Ovary (tissue), 9 donors: ENCODE results near the gene ANKRD60. TPM values are rescaled to one million over a fixed set of nuclear protein-coding genes. Genes with fewer than 3 reads are reported as not detected.

ENCODE experiments used
- DNase-seq, 5 donors: peaks; one replicate each; pipeline ENCODE4 v3.0.0-alpha.2; 2019 to 2020
- H3K27ac ChIP-seq, 2 donors: fragments of 200-600 bp; one replicate each; pipeline versions ENCODE4 v1.5.1 to v1.8.0; 2019 to 2022
- H3K27me3 ChIP-seq: fragments of 200-600 bp; one replicate; pipeline ENCODE4 v1.8.0; 2022
- H3K36me3 ChIP-seq: fragments of 200-600 bp; sonication (generic); one replicate; pipeline ENCODE4 v1.5.1; 2019
- H3K4me1 ChIP-seq: one replicate; pipeline ENCODE4 v1.8.1; 2013; ENCODE audit warnings: mild to moderate bottlenecking, moderate library complexity; ENCODE audit not compliant: insufficient read depth
- H3K4me3 ChIP-seq: fragments of 200-600 bp; sonication (generic); one replicate; pipeline ENCODE4 v1.5.1; 2017
- H3K9me3 ChIP-seq, 2 donors: fragments of 200-600 bp in 1 of 2; sonication (generic) in 1 of 2; one replicate each; pipeline versions ENCODE4 v1.5.1 to v1.8.1; 2013 to 2019; ENCODE audit warnings: mild to moderate bottlenecking in 1 of 2, moderate library complexity in 1 of 2
- CTCF ChIP-seq, 3 donors: fragments of 450-650 bp in 2 of 3; fragments of 200-600 bp in 1 of 3; IDR thresholded peaks; one replicate each; pipeline versions ENCODE4 v1.5.1 to v1.8.0; 2016 to 2022; ENCODE audit warnings: antibody characterized with exemption in 3 of 3, mild to moderate bottlenecking in 1 of 3
- EP300 ChIP-seq: sonication (generic); formaldehyde crosslinking; IDR thresholded peaks from one replicate; pipeline ENCODE4 v1.6.1; 2017; ENCODE audit warnings: antibody characterized with exemption
- POLR2A ChIP-seq: fragments of 450-650 bp; IDR thresholded peaks from one replicate; pipeline ENCODE4 v1.6.1; 2017; ENCODE audit warnings: antibody characterized with exemption, mild to moderate bottlenecking, moderate library complexity
- WGBS, 3 donors: extraction: QIAGEN DNeasy Blood & Tissue Kit in 1 of 3; methylation state at CpG; one replicate each; pipeline versions ENCODE4 v1.1.5 to v1.1.7; 2013 to 2017; 5-methylcytosine and 5-hydroxymethylcytosine counted together
- intact Hi-C, 4 donors: fragments of 100-400 bp; cut with DNase I; formaldehyde crosslinking; loops; one replicate each; pipeline versions ENCODE4 v1.11.0 to v1.15.1; 2022 to 2023
- polyA plus RNA-seq, 2 donors: library from polyadenylated mRNA; stranded (reverse); fragments of 200-250 nt in 1 of 2; fragments of 350-450 nt in 1 of 2; fragmentation: Illumina TruSeq in 1 of 2; extraction: RNeasy Lipid Tissue Mini Kit (QIAGEN cat#74804) in 1 of 2; gene quantifications; one replicate each; pipeline ENCODE4 v1.2.3, GENCODE V29; 2013 to 2014
- total RNA-seq, 7 donors: library from RNA; depleted of rRNA in 2 of 7; stranded (reverse); fragments of >200 nt in 2 of 7; fragmentation: NEBNext Ultra II Directional in 3 of 7; extraction: Animal tissue kit (Norgen Biotek cat#: 25700) in 3 of 7; gene quantifications; one replicate each; pipeline versions ENCODE4 v1.1.0 to v1.2.4, GENCODE V29; 2016 to 2023
- donor health status: DM: no; HTN: no; CAD: no; lungs with moderate emphysema.
- donor health status: DM: no; HTN: no; CAD: no.
- donor health status: Bipolar disorder and iron deficiency.
- donor health status: DM: yes; HTN: yes; CAD: no.
- donor health status: DM: no; HTN: no; CAD: no.
- donor health status: DM: yes; HTN: yes; CAD: no.

The ANKRD60 gene
- total and polyA plus RNA-seq, 9 donors = not detected

DNA sequence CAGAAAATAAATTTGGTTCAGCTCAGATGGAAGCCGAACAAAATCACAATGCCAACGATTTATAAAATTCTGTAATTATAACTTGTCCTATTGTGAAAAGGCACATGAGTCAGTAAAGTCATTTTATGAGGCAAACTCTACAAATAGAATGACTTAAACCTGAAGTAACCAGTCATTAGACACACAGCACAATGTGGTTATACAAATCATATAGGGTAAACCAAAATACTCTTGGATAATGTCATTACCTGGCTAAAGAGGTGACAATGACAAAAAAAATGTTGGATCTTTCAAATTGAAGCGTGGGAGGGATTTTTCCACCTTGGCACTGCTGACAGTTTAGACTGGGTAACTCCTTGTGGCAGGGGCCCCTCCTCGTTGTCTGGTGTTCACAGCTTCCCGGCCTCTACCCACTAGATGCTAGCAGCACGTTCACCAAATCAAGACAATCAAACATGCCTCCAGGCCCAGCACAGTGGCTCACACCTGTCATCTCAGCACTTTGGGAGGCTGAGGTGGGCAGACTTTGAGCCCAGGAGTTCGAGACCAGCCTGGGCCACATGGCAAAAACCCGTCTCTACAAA, 5.0 kb downstream of the ANKRD60 start:
- H3K27ac ChIP-seq = no peak overlapping the region
- TF ChIP-seq POLR2A = no peak
- H3K4me3 ChIP-seq = no peak overlapping the region
- H3K4me1 ChIP-seq = peaks cover 3% of the 10 kb centered on the region
- DNase-seq = no peak
- no peaks in the 10 kb centered on the region for H3K36me3 ChIP-seq
- H3K27me3 ChIP-seq = peaks cover 3% of the 10 kb centered on the region
- intact Hi-C loops = no loop called here
- peaks cover 0 to 5% of the 10 kb centered on the region in 2 donors for H3K9me3 ChIP-seq
- 79 to 86% (median 82%) methylated on average over 8 of the region's 8 CpGs for WGBS, 3 donors

GRCh38 chr20:58222446-58222845, 6.0 kb downstream of the ANKRD60 start:
- H3K27me3 ChIP-seq = peaks cover 3% of the 10 kb centered on the region
- H3K27ac ChIP-seq = no peak overlapping the region
- no peaks in the 10 kb centered on the region for H3K4me1 ChIP-seq
- no peak for DNase-seq
- intact Hi-C loops = no loop called here
- no peak overlapping the region for H3K4me3 ChIP-seq
- TF ChIP-seq CTCF (IDR thresholded peaks at IDR 0.05) (no peak), EP300 (no peak), POLR2A (no peak)
- 14 to 27% (median 16%) methylated on average over 15 of the region's 15 CpGs for WGBS, 3 donors
- H3K9me3 ChIP-seq = peaks cover 0 to 5% of the 10 kb centered on the region in 2 donors
- H3K36me3 ChIP-seq = no peaks in the 10 kb centered on the region

- no peaks in the 10 kb centered on the region for H3K36me3 ChIP-seq
- peaks cover 0 to 5% of the 10 kb centered on the region in 2 donors for H3K9me3 ChIP-seq
- no peaks in the 10 kb centered on the region for H3K27me3 ChIP-seq
- no peak overlapping the region for H3K4me3 ChIP-seq
- 86 to 94% (median 89%) methylated on average over 4 of the region's 4 CpGs for whole genome bisulfite sequencing, 3 donors
- TF ChIP-seq POLR2A (no peak), CTCF (IDR thresholded peaks at IDR 0.05) (no peak), EP300 (no peak)
- intact Hi-C loops = loop anchor here in 1 of 4 donors (10.0 kb wide), 1 partner anchor 705 kb away; no protein-coding TSS in a partner anchor
- H3K4me1 ChIP-seq = no peaks in the 10 kb centered on the region
- no peak for DNase-seq
- no peak overlapping the region for H3K27ac ChIP-seq
These were observed 9.1 kb downstream of the ANKRD60 start for GRCh38 chr20:58219342-58219700.

DNA sequence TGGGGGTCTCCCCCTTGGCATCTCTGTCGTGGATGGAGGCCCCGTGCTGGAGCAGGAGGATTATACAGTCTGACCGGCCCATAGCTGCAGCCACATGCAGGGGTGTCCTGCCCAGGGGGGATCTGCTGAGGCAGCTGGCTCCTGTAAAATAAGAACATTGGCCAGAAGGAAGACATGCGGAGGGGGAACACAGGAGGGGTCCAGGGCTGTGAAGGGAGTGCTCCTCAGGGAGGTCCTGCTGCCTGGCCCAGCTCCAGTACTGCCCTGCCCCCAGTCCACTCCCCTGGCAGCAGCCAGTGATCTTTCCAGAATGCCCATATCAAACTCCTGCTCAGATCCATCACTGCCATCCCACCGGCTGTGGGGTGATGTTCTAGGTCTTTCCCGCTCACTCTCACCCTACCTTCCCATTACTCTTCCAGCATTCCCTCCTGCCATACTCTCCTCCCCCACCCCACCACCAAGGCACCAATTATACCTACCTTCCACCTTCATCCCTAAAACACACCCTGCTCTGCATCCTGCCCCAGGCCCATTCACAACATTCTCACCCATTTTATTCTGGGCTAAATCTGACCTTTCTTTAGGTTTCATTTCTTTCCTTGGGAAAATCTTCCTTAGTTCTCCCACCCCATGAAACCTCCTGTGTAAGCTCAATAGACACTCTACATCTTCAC, 9.7 kb downstream of the ANKRD60 start:
- TF ChIP-seq EP300 = no peak
- H3K36me3 ChIP-seq = no peaks in the 10 kb centered on the region
- H3K4me1 ChIP-seq = no peaks in the 10 kb centered on the region
- 47 to 59% (median 56%) methylated on average over 6 of the region's 6 CpGs for WGBS, 3 donors
- H3K4me3 ChIP-seq = no peak overlapping the region
- H3K27me3 ChIP-seq = no peaks in the 10 kb centered on the region
- DNase-seq = no peak
- H3K27ac ChIP-seq = no peak overlapping the region
- peaks cover 0 to 5% of the 10 kb centered on the region in 2 donors for H3K9me3 ChIP-seq
- intact Hi-C loops = loop anchor here in 1 of 4 donors (10.0 kb wide), 1 partner anchor 704 kb away; no protein-coding TSS in a partner anchor

DNA sequence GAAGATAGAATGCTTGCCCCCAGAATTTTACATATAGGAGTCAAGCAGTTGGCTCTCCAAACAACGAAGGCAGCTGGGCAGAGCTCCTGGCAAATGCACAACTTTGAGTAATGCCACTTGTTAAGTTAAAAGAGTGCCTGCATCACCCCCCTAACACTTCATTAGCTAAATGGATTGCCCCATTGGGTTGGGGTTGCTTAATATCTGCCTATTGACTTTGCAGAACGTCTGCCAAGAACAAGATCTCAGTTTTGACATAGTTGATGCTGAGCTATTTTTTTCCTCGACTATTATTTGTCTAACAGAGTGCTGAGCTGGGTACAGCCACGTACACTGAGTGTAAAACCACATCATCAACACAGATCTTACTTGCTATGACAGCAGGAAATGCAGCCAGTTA, 12.1 kb downstream of the ANKRD60 start:
- DNase-seq = no peak
- Histone ChIP-seq H3K4me1 (no peaks in the 10 kb centered on the region), H3K4me3 (no peak overlapping the region), H3K27ac (no peak overlapping the region), H3K36me3 (no peaks in the 10 kb centered on the region), H3K9me3 (peaks cover 0 to 5% of the 10 kb centered on the region in 2 donors), H3K27me3 (no peaks in the 10 kb centered on the region)
- intact Hi-C loops = loop anchor here in 1 of 4 donors (10.0 kb wide), 1 partner anchor 702 kb away; no protein-coding TSS in a partner anchor
- WGBS, 3 donors = 60 to 73% (median 61%) methylated on average over 4 of the region's 4 CpGs
- no peak for TF ChIP-seq POLR2A
- no peak for TF ChIP-seq CTCF (IDR thresholded peaks at IDR 0.05)
- TF ChIP-seq EP300 = no peak
